H1 (cell line): ENCODE data around the gene RGS3. TPM values are rescaled to one million over a fixed set of nuclear protein-coding genes. Genes with fewer than 3 reads are reported as not detected.

ENCODE experiments used
- CTCF ChIA-PET: fragments of 300-600 bp; sonication (Branson Sonifier 250); formaldehyde crosslinking; loops from one replicate; lab custom pipeline; 2021; ENCODE audit not compliant: partially characterized antibody; lab: Charles Lee
- POLR2A ChIA-PET: fragments of 300-600 bp; sonication (Branson Sonifier 250); formaldehyde crosslinking; loops from one replicate; lab custom pipeline; 2021; ENCODE audit warnings: inconsistent platforms; ENCODE audit not compliant: partially characterized antibody; lab: Charles Lee
- DNase-seq, 2 experiments: peaks; one replicate each; pipeline versions ENCODE4 v3.0.0 to v3.0.0-alpha.2; 2010 to 2022; ENCODE audit warnings: low spot score in 2 of 2, low read depth in 1 of 2, mixed read lengths in 1 of 2
- FAIRE-seq: peaks from 2 replicates; lab custom pipeline; 2011; peaks lifted over from hg19 to GRCh38; lab: Jason Lieb, UNC
- H2AFZ ChIP-seq: 2 replicates; pipeline ENCODE4 v1.8.1; 2012; ENCODE audit warnings: low read length, inconsistent platforms
- H2AK5ac ChIP-seq: 2 replicates; pipeline ENCODE4 v1.6.1; 2013; ENCODE audit warnings: low read depth, low read length
- H2BK120ac ChIP-seq: replicated peaks from 2 replicates; pipeline ENCODE3; 2013; ENCODE audit warnings: low read depth, low read length, inconsistent platforms
- H2BK12ac ChIP-seq: 2 replicates; pipeline ENCODE4 v1.6.1; 2013; ENCODE audit warnings: low read depth, low read length
- H2BK15ac ChIP-seq: 2 replicates; pipeline ENCODE4 v1.6.1; 2013; ENCODE audit warnings: low read length
- H2BK20ac ChIP-seq: 2 replicates; pipeline ENCODE4 v1.6.1; 2013; ENCODE audit warnings: low read length
- H2BK5ac ChIP-seq: 2 replicates; pipeline ENCODE4 v1.6.1; 2013; ENCODE audit warnings: low read depth, low read length
- H3K14ac ChIP-seq: 2 replicates; pipeline ENCODE4 v1.6.1; 2013; ENCODE audit warnings: inconsistent platforms; ENCODE audit not compliant: insufficient read length
- H3K18ac ChIP-seq: 2 replicates; pipeline ENCODE4 v1.6.1; 2013; ENCODE audit warnings: low read length; ENCODE audit errors: extremely low read depth
- H3K23ac ChIP-seq: 2 replicates; pipeline ENCODE4 v1.6.1; 2013; ENCODE audit warnings: inconsistent platforms; ENCODE audit not compliant: insufficient read length
- H3K23me2 ChIP-seq: 2 replicates; pipeline ENCODE4 v1.6.1; 2013; ENCODE audit warnings: low read depth, low read length
- H3K27ac ChIP-seq: 2 replicates; pipeline ENCODE4 v1.6.1; 2011; ENCODE audit warnings: low read depth, low read length, inconsistent platforms
- H3K27me3 ChIP-seq, 4 experiments: replicated peaks in 1 of 4; 1 replicate in 1 of 4; 2 replicates in 3 of 4; pipeline versions ENCODE4 v1.6.1 to v1.8.1; 2011 to 2013; ENCODE audit warnings: low read length in 3 of 4, mild to moderate bottlenecking in 3 of 4, inconsistent platforms in 2 of 4, mixed read lengths in 2 of 4, moderate library complexity in 1 of 4; ENCODE audit not compliant: control insufficient read depth in 3 of 4, insufficient read depth in 3 of 4; ENCODE audit errors: extremely low read depth in 1 of 4
- H3K36me3 ChIP-seq, 4 experiments: 2 replicates each; pipeline versions ENCODE4 v1.6.1 to v1.8.1; 2011 to 2013; ENCODE audit warnings: mild to moderate bottlenecking in 4 of 4, low read length in 3 of 4, moderate library complexity in 2 of 4, control low read depth in 1 of 4, inconsistent platforms in 1 of 4; ENCODE audit not compliant: insufficient read depth in 4 of 4, control insufficient read depth in 2 of 4
- H3K4ac ChIP-seq: replicated peaks from 2 replicates; pipeline ENCODE3; 2013; ENCODE audit warnings: low read length, low read depth, mixed read lengths, inconsistent platforms; ENCODE audit not compliant: insufficient read length
- H3K4me1 ChIP-seq, 4 experiments: replicated peaks in 1 of 4; 1 replicate in 1 of 4; 2 replicates in 3 of 4; pipeline versions ENCODE4 v1.6.1 to v1.8.1; 2011 to 2013; ENCODE audit warnings: low read length in 3 of 4, inconsistent platforms in 2 of 4, mixed read lengths in 1 of 4; ENCODE audit not compliant: insufficient read depth in 4 of 4, control insufficient read depth in 3 of 4
- H3K4me2 ChIP-seq, 2 experiments: 2 replicates each; pipeline versions ENCODE4 v1.6.1 to v1.8.1; 2011 to 2013; ENCODE audit warnings: low read depth in 2 of 2, low read length in 2 of 2, control low read depth in 1 of 2, inconsistent platforms in 1 of 2, mild to moderate bottlenecking in 1 of 2; ENCODE audit not compliant: insufficient read depth in 1 of 2
- H3K4me3 ChIP-seq, 4 experiments: fragments of 200-600, 300-600 bp in 1 of 4; sonication (generic), shearing (Covaris generic), sonication (Bioruptor Twin) in 1 of 4; 2 replicates each; pipeline versions ENCODE4 v1.5.1 to v1.8.1; 2011 to 2016; ENCODE audit warnings: low read length in 4 of 4, low read depth in 3 of 4, control low read depth in 2 of 4, inconsistent platforms in 2 of 4, mild to moderate bottlenecking in 2 of 4, mixed read lengths in 1 of 4, moderate library complexity in 1 of 4; ENCODE audit not compliant: insufficient read depth in 2 of 4; ENCODE audit errors: extremely low read depth in 1 of 4
- H3K56ac ChIP-seq: replicated peaks from 2 replicates; pipeline ENCODE3; 2013; ENCODE audit warnings: low read depth, mild to moderate bottlenecking, mixed read lengths, low read length, inconsistent platforms; ENCODE audit not compliant: insufficient read length
- H3K79me1 ChIP-seq: 2 replicates; pipeline ENCODE4 v1.6.1; 2013; ENCODE audit warnings: low read depth, low read length, control low read depth
- H3K79me2 ChIP-seq, 2 experiments: 2 replicates each; pipeline versions ENCODE4 v1.6.1 to v1.8.1; 2012 to 2013; ENCODE audit warnings: low read length in 2 of 2, mild to moderate bottlenecking in 2 of 2, inconsistent platforms in 1 of 2; ENCODE audit not compliant: insufficient read depth in 2 of 2, control insufficient read depth in 1 of 2
- H3K9ac ChIP-seq, 4 experiments: replicated peaks in 1 of 4; 1 replicate in 1 of 4; 2 replicates in 3 of 4; pipeline versions ENCODE4 v1.6.1 to v1.8.1; 2011 to 2013; ENCODE audit warnings: low read depth in 3 of 4, low read length in 3 of 4, control low read depth in 2 of 4, mild to moderate bottlenecking in 2 of 4, moderate library complexity in 2 of 4, inconsistent platforms in 1 of 4; ENCODE audit errors: extremely low read depth in 1 of 4
- H3K9me3 ChIP-seq, 2 experiments: 2 replicates each; pipeline versions ENCODE4 v1.6.1 to v1.8.1; 2012 to 2013; ENCODE audit warnings: mild to moderate bottlenecking in 2 of 2, moderate library complexity in 2 of 2, control low read depth in 1 of 2, inconsistent platforms in 1 of 2, low read depth in 1 of 2, low read length in 1 of 2, mixed read lengths in 1 of 2; ENCODE audit not compliant: insufficient read depth in 2 of 2
- H4K20me1 ChIP-seq, 2 experiments: replicated peaks in 1 of 2; 2 replicates each; pipeline versions ENCODE3 to v1.8.1; 2011 to 2013; ENCODE audit warnings: inconsistent platforms in 2 of 2, low read length in 2 of 2, mild to moderate bottlenecking in 1 of 2; ENCODE audit not compliant: insufficient read depth in 2 of 2, control insufficient read depth in 1 of 2
- H4K5ac ChIP-seq: 2 replicates; pipeline ENCODE4 v1.6.1; 2013; ENCODE audit warnings: low read length, low read depth, mixed read lengths, inconsistent platforms; ENCODE audit not compliant: insufficient read length
- H4K8ac ChIP-seq: 2 replicates; pipeline ENCODE4 v1.8.0; 2013; ENCODE audit warnings: mild to moderate bottlenecking, moderate library complexity, low read length, inconsistent platforms; ENCODE audit not compliant: insufficient read depth; ENCODE audit errors: extremely low read depth
- H4K91ac ChIP-seq: replicated peaks from 2 replicates; pipeline ENCODE3; 2013; ENCODE audit warnings: low read length, mixed read lengths, inconsistent platforms; ENCODE audit not compliant: insufficient read length
- CBX5 ChIP-seq: fragments of 300-800, 300-1000 bp; sonication (generic); IDR thresholded peaks from 2 replicates; pipeline ENCODE4 v1.7.1; 2016; ENCODE audit warnings: antibody characterized with exemption, low read length, low read depth
- EGR1 ChIP-seq: IDR thresholded peaks from 2 replicates; pipeline ENCODE4 v1.6.1; 2011; ENCODE audit warnings: low read depth, low read length, borderline replicate concordance
- GABPA ChIP-seq: IDR thresholded peaks from 2 replicates; pipeline ENCODE4 v1.6.1; 2011; ENCODE audit warnings: mild to moderate bottlenecking, low read length, moderate library complexity, borderline replicate concordance; ENCODE audit not compliant: insufficient read depth
- HDAC2 ChIP-seq, 2 experiments: fragments of 300-600 bp in 1 of 2; sonication (generic) in 1 of 2; IDR thresholded peaks; 2 replicates each; pipeline ENCODE4 v1.6.1; 2011 to 2012; ENCODE audit warnings: low read depth in 2 of 2, low read length in 2 of 2, mild to moderate bottlenecking in 2 of 2, moderate library complexity in 2 of 2, borderline replicate concordance in 1 of 2, inconsistent platforms in 1 of 2
- POU5F1 ChIP-seq: IDR thresholded peaks from 2 replicates; pipeline ENCODE4 v1.6.1; 2011; ENCODE audit warnings: low read depth, mild to moderate bottlenecking, low read length, moderate library complexity
- TCF12 ChIP-seq: IDR thresholded peaks from 2 replicates; pipeline ENCODE4 v1.6.1; 2011; ENCODE audit warnings: low read depth, mild to moderate bottlenecking, low read length
- WGBS, 2 experiments: shearing (Covaris generic) in 1 of 2; methylation state at CpG; one replicate each; pipeline versions ENCODE4 v1.1.6 to v1.1.7; 2013 to 2015; ENCODE audit warnings: low lambda C conversion rate in 2 of 2, mixed read lengths in 2 of 2, inconsistent platforms in 1 of 2, low coverage in 1 of 2, missing lambda C conversion rate in 1 of 2; ENCODE audit not compliant: insufficient replicate concordance in 2 of 2, insufficient coverage in 1 of 2, insufficient read length in 1 of 2; ENCODE audit errors: extremely low coverage in 1 of 2, missing lambda C conversion rate in 1 of 2; 5-methylcytosine and 5-hydroxymethylcytosine counted together
- polyA plus RNA-seq, 7 experiments: library from polyadenylated mRNA; depleted of rRNA in 3 of 7; stranded (reverse) in 5 of 7; unstranded in 2 of 7; fragments of >200 nt in 5 of 7; fragments of 200-250 nt in 2 of 7; gene quantifications; 1 replicate in 5 of 7; 2 replicates in 1 of 7; 4 replicates in 1 of 7; pipeline versions ENCODE4 v1.2.1 to v1.2.3, GENCODE V29; 2011 to 2013; ENCODE audit warnings: missing spikeins in 2 of 7, mixed read lengths in 2 of 7
- total RNA-seq: library from RNA; stranded (reverse); fragmentation: NEBNext Ultra II Directional; extraction: Animal tissue kit (Norgen Biotek cat#: 25700); gene quantifications from 2 replicates; pipeline ENCODE4 v1.2.1, GENCODE V29; 2021
- TF ChIP-seq, protein P1 (sequence below): IDR thresholded peaks from 2 replicates; pipeline ENCODE4 v1.6.1; 2012; ENCODE audit warnings: inconsistent platforms

Gene RGS3
- total and polyA plus RNA-seq, 2 of the 8 experiments (the other 6 are each of a cell fraction or from before 2014, with no cell fraction given): 12.6 to 18.2 TPM

DNA sequence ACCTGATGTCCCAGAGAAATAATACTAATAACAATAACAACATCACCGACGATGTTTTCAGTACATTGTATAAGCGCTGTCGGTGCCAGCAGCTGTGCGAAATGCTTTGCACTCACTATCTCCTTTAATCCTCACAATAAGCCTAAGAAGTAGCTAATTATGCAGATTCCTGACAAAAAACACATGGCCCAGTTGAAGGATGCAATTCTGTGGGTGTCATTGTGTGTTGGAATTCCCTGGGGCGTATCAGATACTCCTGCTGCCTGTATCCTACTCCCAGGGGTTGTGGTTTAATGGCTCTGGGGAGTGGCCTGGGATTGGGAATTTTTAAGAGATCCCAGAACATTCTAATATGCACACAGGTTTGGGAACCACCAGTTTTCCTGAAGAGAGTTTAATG, 154.0 kb downstream of the RGS3 start:
- peaks cover 0 to 3% of the 10 kb centered on the region in 2 experiments for H4K20me1 ChIP-seq
- H3K79me1 ChIP-seq: no peaks in the 10 kb centered on the region
- no peak overlapping the region for H4K5ac ChIP-seq
- peak overlapping the region; percentile 48; the same call in 1 of the 2 replicates for H3K18ac ChIP-seq
- peaks cover 9% of the 10 kb centered on the region for H3K23me2 ChIP-seq
- H2AFZ ChIP-seq: no peak overlapping the region
- FAIRE-seq (no peak), DNase-seq (no peak)
- no peak overlapping the region for H3K4me3 ChIP-seq
- ChIA-PET POLR2A (interaction anchor here (1.6 to 3.0 kb wide), 2 partner anchors 11 to 16 kb away, joined by 4 to 12 read pairs; no protein-coding TSS in a partner anchor), CTCF (interaction anchor here (1.8 to 14.3 kb wide), 3 partner anchors 13 to 39 kb away, joined by 6 to 130 read pairs (median 71); no protein-coding TSS in a partner anchor)
- H3K14ac ChIP-seq: no peak overlapping the region
- no peak overlapping the region for H3K9ac ChIP-seq
- TF ChIP-seq TCF12 (no peak), GABPA (no peak), POU5F1 (no peak), EGR1 (no peak), HDAC2 (IDR thresholded peaks at IDR 0.05; ENCODE audit: borderline replicate concordance in 1 of 2, low read depth in 2 of 2, low read length in 2 of 2) (no peak), CBX5 (no peak)
- TF ChIP-seq, protein P1, sequence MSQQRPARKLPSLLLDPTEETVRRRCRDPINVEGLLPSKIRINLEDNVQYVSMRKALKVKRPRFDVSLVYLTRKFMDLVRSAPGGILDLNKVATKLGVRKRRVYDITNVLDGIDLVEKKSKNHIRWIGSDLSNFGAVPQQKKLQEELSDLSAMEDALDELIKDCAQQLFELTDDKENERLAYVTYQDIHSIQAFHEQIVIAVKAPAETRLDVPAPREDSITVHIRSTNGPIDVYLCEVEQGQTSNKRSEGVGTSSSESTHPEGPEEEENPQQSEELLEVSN: no peak
- no peak overlapping the region for H3K56ac ChIP-seq
- peak overlapping the region; percentile 18 for H2BK120ac ChIP-seq
- H3K9me3 ChIP-seq: no peaks in the 10 kb centered on the region
- H2BK15ac ChIP-seq: 0 out of 2 replicates have a peak overlapping the region, but pooled peaks have one; percentile 92
- H3K36me3 ChIP-seq: no peaks in the 10 kb centered on the region
- H3K27ac ChIP-seq: no peak overlapping the region
- no peak overlapping the region for H3K23ac ChIP-seq
- H4K8ac ChIP-seq: no peak overlapping the region
- H2BK20ac ChIP-seq: peak overlapping the region; percentile 48; the same call in 1 of the 2 replicates
- H3K27me3 ChIP-seq: no peaks in the 10 kb centered on the region; a peak in 2 of 7 replicates
- no peak overlapping the region for H3K4me2 ChIP-seq
- peaks cover 2 to 23% (median 15%) of the 10 kb centered on the region in 4 experiments for H3K4me1 ChIP-seq
- H4K91ac ChIP-seq: no peak overlapping the region
- H2BK5ac ChIP-seq: peak overlapping the region; percentile 60; the same call in 1 of the 2 replicates
- H2AK5ac ChIP-seq: no peak overlapping the region
- H2BK12ac ChIP-seq: peak overlapping the region; percentile 71; the same call in 1 of the 2 replicates
- H3K79me2 ChIP-seq: no peaks in the 10 kb centered on the region
- 85% methylated on average over 6 of the region's 6 CpGs; no CpG with 5 or more reads in 1 of the 2 experiments for WGBS, 2 experiments
- H3K4ac ChIP-seq: no peak overlapping the region
